Spleen (tissue), 11 donors: ENCODE measurements around the gene FERMT3. TPM values are rescaled to one million over a fixed set of nuclear protein-coding genes. Genes with fewer than 3 reads are reported as not detected.

Source experiments
- DNase-seq: peaks from one replicate; pipeline ENCODE4 v3.0.0-alpha.2; 2020
- H3K27ac ChIP-seq, 8 donors: fragments of 200-600 bp; sonication (generic) in 7 of 8; 1 replicate in 4 of 8; 2 replicates in 4 of 8; pipeline versions ENCODE4 v1.5.0 to v1.8.0; 2016 to 2021; ENCODE audit warnings: inconsistent platforms in 4 of 8, mild to moderate bottlenecking in 4 of 8, moderate library complexity in 1 of 8
- H3K27me3 ChIP-seq, 7 donors: fragments of 200-600 bp; sonication (generic) in 6 of 7; replicated peaks in 1 of 7; 1 replicate in 4 of 7; 2 replicates in 3 of 7; pipeline versions ENCODE4 v1.5.0 to v1.8.0; 2016 to 2021; ENCODE audit warnings: inconsistent platforms in 3 of 7, mild to moderate bottlenecking in 1 of 7
- H3K36me3 ChIP-seq, 6 donors: fragments of 200-600 bp; sonication (generic) in 5 of 6; 1 replicate in 4 of 6; 2 replicates in 2 of 6; pipeline versions ENCODE4 v1.5.0 to v1.8.0; 2016 to 2021; ENCODE audit warnings: inconsistent platforms in 2 of 6
- H3K4me1 ChIP-seq, 6 donors: fragments of 200-600 bp; sonication (generic) in 5 of 6; 1 replicate in 3 of 6; 2 replicates in 3 of 6; pipeline versions ENCODE4 v1.5.0 to v1.8.0; 2016 to 2021; ENCODE audit warnings: inconsistent platforms in 3 of 6
- H3K4me3 ChIP-seq, 8 donors: fragments of 200-600 bp; sonication (generic) in 7 of 8; 1 replicate in 4 of 8; 2 replicates in 4 of 8; pipeline versions ENCODE4 v1.5.0 to v1.8.0; 2016 to 2021; ENCODE audit warnings: inconsistent platforms in 4 of 8, mild to moderate bottlenecking in 4 of 8, moderate library complexity in 2 of 8
- H3K9me3 ChIP-seq, 8 donors: fragments of 200-600 bp; sonication (generic) in 7 of 8; 1 replicate in 4 of 8; 2 replicates in 4 of 8; pipeline versions ENCODE4 v1.5.0 to v1.8.0; 2016 to 2021; ENCODE audit warnings: inconsistent platforms in 4 of 8
- CTCF ChIP-seq, 11 experiments: fragments of 200-600 bp in 7 of 11; fragments of 450-650 bp in 4 of 11; sonication (generic) in 4 of 11; IDR thresholded peaks in 8 of 11; conservative IDR thresholded peaks in 3 of 11; 1 replicate in 7 of 11; 2 replicates in 4 of 11; pipeline versions ENCODE4 v1.4.0 to v1.8.0; 2016 to 2021; ENCODE audit warnings: antibody characterized with exemption in 11 of 11, inconsistent platforms in 4 of 11, mild to moderate bottlenecking in 1 of 11
- POLR2A ChIP-seq, 3 donors: fragments of 450-650 bp; IDR thresholded peaks; one replicate each; pipeline ENCODE4 v1.5.1; 2017; ENCODE audit warnings: antibody characterized with exemption in 3 of 3, mild to moderate bottlenecking in 1 of 3
- POLR2AphosphoS5 ChIP-seq, 3 donors: sonication (generic); formaldehyde crosslinking; IDR thresholded peaks; one replicate each; pipeline ENCODE4 v1.5.1; 2017; ENCODE audit warnings: antibody characterized with exemption in 3 of 3
- WGBS, 5 donors: extraction: QIAGEN DNeasy Blood & Tissue Kit in 3 of 5; methylation state at CpG; one replicate each; pipeline versions ENCODE4 v1.1.5 to v1.1.7; 2013 to 2018; 5-methylcytosine and 5-hydroxymethylcytosine counted together
- intact Hi-C: fragments of 100-400 bp; cut with DNase I; formaldehyde crosslinking; loops from one replicate; pipeline ENCODE4 v1.15.0; 2023; ENCODE audit warnings: low total_unique reads
- polyA plus RNA-seq, 3 donors: library from polyadenylated mRNA; stranded (reverse); fragments of 200-250 nt; gene quantifications; one replicate each; pipeline ENCODE4 v1.2.1, GENCODE V29; 2013
- total RNA-seq, 7 donors: library from RNA; depleted of rRNA in 3 of 7; stranded (reverse); fragments of >200 nt in 3 of 7; fragmentation: NEBNext Ultra II Directional in 4 of 7; extraction: Animal tissue kit (Norgen Biotek cat#: 25700) in 4 of 7; gene quantifications; one replicate each; pipeline versions ENCODE4 v1.1.0 to v1.2.1, GENCODE V29; 2016 to 2021
- donor health status: healthy with polysubstance abuse.
- donor health status: DM: no; HTN: no; CAD: no; lungs with moderate emphysema.
- donor health status: DM: no; HTN: no; CAD: no.
- donor health status: Bipolar disorder and iron deficiency.
- donor health status: healthy.
- donor health status: DM: no; HTN: no; CAD: no.
- donor health status: DM: yes; HTN: yes; CAD: no.

The FERMT3 gene
- total and polyA plus RNA-seq, 10 donors, result 120 to 248 (median 174) TPM

- Histone ChIP-seq H3K4me1 (peaks cover 6 to 41% (median 28%) of the 10 kb centered on the region in 6 donors), H3K27ac (no peak overlapping the region), H3K4me3 (no peak overlapping the region), H3K36me3 (peaks cover 0 to 72% (median 42%) of the 10 kb centered on the region in 6 donors), H3K27me3 (no peaks in the 10 kb centered on the region), H3K9me3 (no peaks in the 10 kb centered on the region)
- TF ChIP-seq CTCF (IDR thresholded peaks at IDR 0.05 in 8 of 11, conservative IDR thresholded peaks at IDR 0.05 in 3 of 11), result no peak
- 82 to 93% (median 88%) methylated on average over 14 to 15 of the region's 15 CpGs for WGBS, 5 donors
- intact Hi-C loops, result no loop called here
- DNase-seq, result peak; percentile 72
These were observed 49.8 kb downstream of the FERMT3 start for GRCh38 chr11:64256300-64256699.

DNA sequence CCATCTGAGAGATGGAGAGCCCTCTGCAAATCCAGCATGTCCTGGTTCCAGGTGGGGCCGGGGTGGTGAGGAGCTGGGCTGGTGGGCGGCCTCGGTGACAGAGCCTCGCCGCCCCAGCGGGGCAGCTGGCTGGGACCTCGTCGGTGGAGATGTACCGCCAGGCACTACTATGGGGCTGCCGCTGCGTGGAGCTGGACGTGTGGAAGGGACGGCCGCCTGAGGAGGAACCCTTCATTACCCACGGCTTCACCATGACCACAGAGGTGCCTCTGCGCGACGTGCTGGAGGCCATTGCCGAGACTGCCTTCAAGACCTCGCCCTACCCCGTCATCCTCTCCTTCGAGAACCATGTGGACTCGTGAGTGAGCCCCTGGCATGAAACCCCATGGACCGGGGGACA is 51.8 kb downstream of the FERMT3 start:
- Histone ChIP-seq H3K9me3 (no peaks in the 10 kb centered on the region), H3K4me1 (peaks cover 0 to 23% (median 10%) of the 10 kb centered on the region in 6 donors), H3K4me3 (no peak overlapping the region), H3K27me3 (no peaks in the 10 kb centered on the region), H3K27ac (no peak overlapping the region), H3K36me3 (peaks cover 0 to 93% (median 58%) of the 10 kb centered on the region in 6 donors)
- TF ChIP-seq POLR2AphosphoS5 (IDR thresholded peaks at IDR 0.05), result no peak
- TF ChIP-seq POLR2A (IDR thresholded peaks at IDR 0.05), result no peak
- TF ChIP-seq CTCF (IDR thresholded peaks at IDR 0.05 in 8 of 11, conservative IDR thresholded peaks at IDR 0.05 in 3 of 11), result no peak
- DNase-seq, result no peak
- WGBS, 5 donors, result 84 to 93% (median 90%) methylated on average over 9 to 24 of the region's 24 CpGs
- intact Hi-C loops, result no loop called here

DNA sequence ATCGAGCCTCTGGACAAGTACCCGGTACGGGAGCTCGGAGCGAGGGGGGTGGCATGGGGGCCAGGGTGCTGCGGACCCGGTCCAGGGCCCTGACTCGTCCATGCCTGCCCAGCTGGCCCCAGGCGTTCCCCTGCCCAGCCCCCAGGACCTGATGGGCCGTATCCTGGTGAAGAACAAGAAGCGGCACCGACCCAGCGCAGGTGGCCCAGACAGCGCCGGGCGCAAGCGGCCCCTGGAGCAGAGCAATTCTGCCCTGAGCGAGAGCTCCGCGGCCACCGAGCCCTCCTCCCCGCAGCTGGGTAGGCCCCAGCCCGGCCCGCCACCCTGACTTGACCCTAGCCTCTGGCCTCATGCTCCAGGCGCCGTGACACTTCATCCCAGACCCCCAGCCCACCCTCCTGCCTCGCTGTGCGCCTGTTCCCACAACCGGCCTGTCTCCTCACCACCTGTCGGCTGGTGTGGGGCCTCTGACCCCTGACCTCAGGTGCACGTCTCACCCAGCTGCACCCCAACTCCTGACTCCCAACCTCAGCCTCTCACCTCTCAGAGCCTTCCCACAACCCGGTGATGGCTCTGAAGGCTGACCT is 52.5 kb downstream of the FERMT3 start:
- peaks cover 0 to 16% (median 5%) of the 10 kb centered on the region in 6 donors for H3K4me1 ChIP-seq
- no peak overlapping the region for H3K27ac ChIP-seq
- no peak overlapping the region for H3K4me3 ChIP-seq
- peaks cover 0 to 100% (median 65%) of the 10 kb centered on the region in 6 donors for H3K36me3 ChIP-seq
- H3K27me3 ChIP-seq, result no peaks in the 10 kb centered on the region
- TF ChIP-seq POLR2AphosphoS5 (IDR thresholded peaks at IDR 0.05) (peak in 1 of 3 donors; percentile 7), POLR2A (IDR thresholded peaks at IDR 0.05) (no peak)
- no peaks in the 10 kb centered on the region for H3K9me3 ChIP-seq
- DNase-seq, result peak; percentile 73
- 91 to 97% (median 94%) methylated on average over 18 to 32 of the region's 32 CpGs for WGBS, 5 donors
- intact Hi-C loops, result no loop called here

GRCh38 chr11:64259533-64260067 is 53.1 kb downstream of the FERMT3 start:
- intact Hi-C loops, result no loop called here
- no peak overlapping the region for H3K4me3 ChIP-seq

More at GRCh38 chr11:64259533-64260067, 53.1 kb downstream of the FERMT3 start:
- DNase-seq, result no peak
- Histone ChIP-seq H3K27me3 (no peaks in the 10 kb centered on the region), H3K4me1 (peaks cover 0 to 10% (median 3%) of the 10 kb centered on the region in 6 donors), H3K9me3 (no peaks in the 10 kb centered on the region), H3K27ac (no peak overlapping the region), H3K36me3 (peaks cover 0 to 100% (median 68%) of the 10 kb centered on the region in 6 donors)
- WGBS, 5 donors, result 63 to 84% (median 77%) methylated on average over 4 of the region's 4 CpGs
- TF ChIP-seq CTCF (IDR thresholded peaks at IDR 0.05 in 8 of 11, conservative IDR thresholded peaks at IDR 0.05 in 3 of 11) (no peak), POLR2AphosphoS5 (IDR thresholded peaks at IDR 0.05) (no peak), POLR2A (IDR thresholded peaks at IDR 0.05) (no peak)
